COR-L47 (cell line): Measurements from ENCODE around the gene C4BPB.

Source experiments
- DNase-seq: peaks from one replicate; lab custom pipeline; 2025; lab: John Stamatoyannopoulos, UW

The C4BPB gene

DNA sequence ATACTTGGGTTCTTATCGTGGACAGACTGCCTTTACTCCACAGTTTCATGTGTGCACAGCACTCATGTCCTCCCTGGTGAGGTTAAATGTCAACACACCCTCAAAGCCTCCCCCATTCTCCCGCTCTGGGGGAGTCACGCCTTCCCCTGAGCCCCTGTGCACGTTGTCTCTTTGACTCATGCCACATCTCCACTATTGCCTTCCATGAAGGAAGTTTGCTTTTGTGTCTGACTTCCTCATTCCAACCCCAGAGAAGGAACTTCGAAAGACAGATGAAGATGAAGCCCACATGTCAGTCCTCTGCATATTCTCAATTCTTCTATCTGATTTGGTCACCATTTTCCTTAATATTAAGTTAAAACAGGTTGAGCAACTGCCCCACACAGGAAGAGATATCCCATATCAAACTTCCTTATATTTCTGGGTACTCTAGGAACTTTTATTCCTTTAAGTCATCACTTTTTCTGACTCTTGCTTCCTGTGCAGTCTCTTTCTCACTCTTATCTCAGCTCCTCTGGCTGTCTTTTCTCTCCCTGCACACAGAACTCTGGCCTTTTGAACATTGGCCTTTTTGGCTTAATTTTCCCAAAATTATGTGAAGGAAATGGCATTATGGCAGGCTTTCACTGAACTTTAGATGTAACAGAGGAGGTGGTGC lies 56.9 kb downstream of the C4BPB start:
- no peak for DNase-seq
